Esophagus squamous epithelium (tissue), 5 donors: ENCODE data around the gene NFE2L1. TPM values are rescaled to one million over a fixed set of nuclear protein-coding genes. Genes with fewer than 3 reads are reported as not detected.

ENCODE experiments used
- DNase-seq: peaks from one replicate; lab custom pipeline; 2025; lab: John Stamatoyannopoulos, UW
- H3K27ac ChIP-seq, 4 donors: fragments of 200-600 bp; sonication (generic); one replicate each; pipeline ENCODE4 v1.5.1; 2016 to 2019; ENCODE audit warnings: mild to moderate bottlenecking in 1 of 4
- H3K27me3 ChIP-seq, 4 donors: fragments of 200-600 bp; sonication (generic); 1 replicate in 3 of 4; 2 replicates in 1 of 4; pipeline versions ENCODE4 v1.5.1 to v1.6.0; 2017 to 2021; ENCODE audit warnings: antibody characterized with exemption in 1 of 4
- H3K36me3 ChIP-seq, 3 donors: fragments of 200-600 bp; sonication (generic); one replicate each; pipeline ENCODE4 v1.5.1; 2016 to 2019
- H3K4me1 ChIP-seq, 3 donors: fragments of 200-600 bp; sonication (generic); one replicate each; pipeline ENCODE4 v1.5.1; 2017 to 2019
- H3K4me3 ChIP-seq, 4 donors: fragments of 200-600 bp; sonication (generic); 1 replicate in 3 of 4; 2 replicates in 1 of 4; pipeline ENCODE4 v1.5.1; 2016 to 2019; ENCODE audit warnings: mild to moderate bottlenecking in 2 of 4, moderate library complexity in 1 of 4
- H3K9me3 ChIP-seq, 3 donors: fragments of 200-600 bp; sonication (generic); one replicate each; pipeline ENCODE4 v1.5.1; 2016 to 2019
- CTCF ChIP-seq, 6 experiments: fragments of 450-650 bp in 4 of 6; fragments of 200-600 bp in 2 of 6; sonication (generic) in 2 of 6; IDR thresholded peaks; one replicate each; pipeline ENCODE4 v1.5.1; 2016 to 2019; ENCODE audit warnings: antibody characterized with exemption in 6 of 6, mild to moderate bottlenecking in 4 of 6, moderate library complexity in 4 of 6
- POLR2A ChIP-seq, 4 donors: fragments of 450-650 bp; IDR thresholded peaks; one replicate each; pipeline ENCODE4 v1.6.1; 2017; ENCODE audit warnings: antibody characterized with exemption in 4 of 4, mild to moderate bottlenecking in 4 of 4, moderate library complexity in 3 of 4
- WGBS, 2 donors: methylation state at CpG; one replicate each; pipeline ENCODE4 v1.1.5; 2018; 5-methylcytosine and 5-hydroxymethylcytosine counted together
- intact Hi-C: fragments of 100-400 bp; cut with DNase I; formaldehyde crosslinking; loops from one replicate; pipeline ENCODE4 v1.15.0; 2022
- total RNA-seq, 4 donors: library from RNA; depleted of rRNA; stranded (reverse); fragments of >200 nt; gene quantifications; one replicate each; pipeline ENCODE4 v1.1.0, GENCODE V29; 2016
- donor health status: DM: yes; HTN: yes; CAD: no.

Gene NFE2L1
- total RNA-seq, 4 donors from 2014 or later: 41.6 to 103 (median 60.0) TPM

GRCh38 chr17:48002916-48003416, 45.2 kb upstream of the NFE2L1 start:
- WGBS, 2 donors: 43 to 63% methylated on average over 5 of the region's 7 CpGs
- no peak for DNase-seq
- Histone ChIP-seq H3K4me1 (peaks cover 17 to 30% (median 22%) of the 10 kb centered on the region in 3 donors), H3K9me3 (no peaks in the 10 kb centered on the region), H3K27me3 (peaks cover 0 to 69% (median 0%) of the 10 kb centered on the region in 4 donors), H3K27ac (peak overlapping the region in 3 of 4 donors; percentile 40 to 65 (median 47)), H3K4me3 (no peak overlapping the region), H3K36me3 (no peaks in the 10 kb centered on the region)
- TF ChIP-seq POLR2A (IDR thresholded peaks at IDR 0.05) (no peak), CTCF (IDR thresholded peaks at IDR 0.05) (no peak)
- intact Hi-C loops: no loop called here

- Histone ChIP-seq H3K36me3 (no peaks in the 10 kb centered on the region), H3K27ac (peak overlapping the region in 1 of 4 donors; percentile 65), H3K27me3 (peaks cover 0 to 69% (median 0%) of the 10 kb centered on the region in 4 donors), H3K4me3 (no peak overlapping the region), H3K9me3 (no peaks in the 10 kb centered on the region), H3K4me1 (peaks cover 17 to 30% (median 22%) of the 10 kb centered on the region in 3 donors)
- TF ChIP-seq POLR2A (IDR thresholded peaks at IDR 0.05) (no peak), CTCF (IDR thresholded peaks at IDR 0.05) (no peak)
- intact Hi-C loops: no loop called here
- 78 to 88% methylated on average over 9 to 11 of the region's 17 CpGs for WGBS, 2 donors
- no peak for DNase-seq
These were observed 44.6 kb upstream of the NFE2L1 start for GRCh38 chr17:48003417-48004151.

GRCh38 chr17:48004983-48005382, 43.2 kb upstream of the NFE2L1 start:
- Histone ChIP-seq H3K4me1 (peaks cover 17 to 23% (median 22%) of the 10 kb centered on the region in 3 donors), H3K9me3 (no peaks in the 10 kb centered on the region), H3K27ac (no peak overlapping the region), H3K4me3 (no peak overlapping the region), H3K36me3 (no peaks in the 10 kb centered on the region), H3K27me3 (peaks cover 0 to 74% (median 0%) of the 10 kb centered on the region in 4 donors)
- TF ChIP-seq CTCF (IDR thresholded peaks at IDR 0.05) (no peak), POLR2A (IDR thresholded peaks at IDR 0.05) (no peak)
- DNase-seq: no peak
- 58 to 65% methylated on average over 3 of the region's 3 CpGs for WGBS, 2 donors
- intact Hi-C loops: no loop called here

- Histone ChIP-seq H3K9me3 (no peaks in the 10 kb centered on the region), H3K27ac (no peak overlapping the region), H3K4me1 (peaks cover 22 to 24% (median 22%) of the 10 kb centered on the region in 3 donors), H3K4me3 (no peak overlapping the region), H3K27me3 (peaks cover 0 to 89% (median 7%) of the 10 kb centered on the region in 4 donors), H3K36me3 (no peaks in the 10 kb centered on the region)
- WGBS, 2 donors: 81 to 86% methylated on average over 12 of the region's 12 CpGs
- no peak for TF ChIP-seq POLR2A (IDR thresholded peaks at IDR 0.05)
- no peak for TF ChIP-seq CTCF (IDR thresholded peaks at IDR 0.05)
- no peak for DNase-seq
- intact Hi-C loops: no loop called here
These were observed 41.0 kb upstream of the NFE2L1 start for GRCh38 chr17:48006936-48007709.
